ENCODE results near the gene TNIP2.

TNIP2 gene

DNA sequence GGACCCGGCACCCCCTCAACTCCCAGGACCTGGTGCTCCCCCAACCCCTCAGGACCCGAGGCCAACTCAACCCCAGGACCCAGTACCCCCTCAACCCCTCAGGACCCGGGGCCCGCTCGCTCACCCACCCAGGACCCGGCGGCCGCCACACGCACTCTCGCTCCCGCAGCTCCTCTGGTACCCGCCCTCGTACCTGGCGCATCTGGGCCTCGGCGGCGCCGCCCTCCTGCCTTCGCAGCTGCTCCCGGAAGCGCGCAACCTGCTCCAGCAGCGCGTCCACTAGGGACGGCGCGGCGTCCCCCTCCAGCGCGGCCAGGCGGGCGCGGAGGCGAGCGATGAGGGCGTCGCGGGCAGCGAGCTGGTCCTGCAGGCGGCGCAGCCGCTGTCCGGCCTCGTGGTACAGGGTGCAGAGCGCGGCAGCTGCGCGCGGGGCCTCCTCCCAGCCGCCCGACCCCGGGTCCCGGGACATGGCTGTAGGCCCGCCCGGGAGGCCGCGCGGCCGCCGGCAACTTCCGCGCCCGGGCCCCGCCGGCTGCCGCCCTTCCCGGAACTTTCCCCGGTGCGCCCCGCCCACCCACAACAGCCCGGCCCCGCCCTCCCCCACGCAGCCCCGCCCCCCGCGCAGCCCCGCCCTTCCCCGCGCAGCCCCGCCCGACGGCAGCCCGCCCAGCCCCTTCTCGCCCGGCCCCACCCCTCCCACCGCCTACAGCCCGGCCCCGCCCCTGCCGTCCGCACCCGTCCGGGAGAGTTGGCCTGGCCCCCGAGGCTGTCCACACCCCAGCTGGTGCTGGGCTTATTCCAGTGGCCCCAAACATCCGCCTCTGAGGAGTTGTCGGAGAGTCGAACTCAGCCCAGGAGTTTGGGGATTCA, at the start of gene TNIP2:
Gene TNIP2 (minus strand): TSS at position 516 of the 870 bp plus-strand sequence. CDS start 47 bp downstream, at position 469.
- peak in 50 of 58 donors; percentile 11 to 85 (median 66) for DNase-seq

GRCh38 chr4:2804973-2805501, 48.9 kb upstream of the TNIP2 start:
- no peak for DNase-seq

DNA sequence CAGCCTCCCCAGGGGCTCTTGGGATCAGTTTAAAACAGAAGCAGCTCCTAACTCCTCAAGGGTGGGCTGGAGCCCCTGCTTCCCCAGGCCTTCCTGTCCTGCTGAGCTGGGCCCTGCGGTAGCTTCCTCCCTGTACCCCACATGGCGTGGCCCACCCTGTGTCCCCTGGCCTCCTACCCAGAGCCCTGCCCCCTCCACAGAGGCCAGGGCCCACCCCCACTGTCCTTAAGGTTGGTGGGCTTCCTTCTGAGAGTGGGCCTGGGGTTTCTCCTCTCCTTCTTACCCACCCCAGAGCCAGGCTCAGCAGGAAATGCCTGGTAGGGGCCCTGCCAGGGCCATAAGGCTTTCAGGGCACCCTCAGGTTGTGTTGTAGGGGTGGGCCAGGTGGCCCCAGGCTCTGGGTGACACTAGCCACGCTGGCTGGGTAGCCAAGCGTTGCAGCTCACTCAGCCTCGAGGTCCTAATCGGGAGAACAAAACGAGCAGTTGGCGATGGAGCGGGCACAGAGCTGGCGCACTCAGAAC, 48.4 kb upstream of the TNIP2 start:
- no peak for DNase-seq

DNA sequence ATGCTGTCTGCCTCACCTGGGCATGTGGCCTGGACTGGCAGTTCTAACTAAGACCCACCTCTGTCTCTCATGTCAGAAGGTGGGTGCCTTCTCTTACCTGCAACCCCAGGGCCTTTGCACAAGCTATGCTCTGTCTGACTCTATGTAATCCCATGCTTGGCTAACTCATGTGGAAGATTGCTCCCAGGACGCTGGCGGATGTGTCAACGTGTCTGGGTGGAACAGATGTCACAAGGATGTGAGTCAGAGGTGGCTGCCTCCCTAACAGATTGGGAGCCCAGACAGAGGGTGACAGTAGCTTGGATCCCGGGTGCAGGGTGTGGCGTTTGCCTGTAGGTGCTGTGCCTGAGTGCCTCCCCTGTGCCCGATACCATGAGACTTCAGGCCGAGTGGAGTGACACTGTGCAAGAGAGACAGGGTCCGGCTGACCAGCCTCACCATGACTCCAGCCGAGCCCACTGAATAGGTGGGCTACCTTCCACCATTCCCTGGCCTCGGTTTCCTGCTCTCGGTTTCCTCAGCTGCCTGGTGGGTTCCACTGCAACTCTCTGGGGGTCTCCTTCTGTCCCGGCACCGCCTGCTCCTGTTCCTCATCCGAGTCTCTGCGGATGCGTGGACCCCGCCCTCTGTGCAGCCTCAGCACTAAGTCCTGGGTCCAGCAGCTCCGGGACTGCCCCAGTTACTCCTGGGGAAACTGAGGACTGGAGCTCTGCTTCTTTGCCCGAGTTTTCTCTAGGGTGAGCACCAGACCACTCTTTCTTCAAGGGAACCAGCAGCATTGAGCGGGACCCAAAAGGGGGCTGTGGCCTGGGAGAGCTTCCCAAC, 47.7 kb upstream of the TNIP2 start:
- DNase-seq = no peak

GRCh38 chr4:2802618-2803531, 46.7 kb upstream of the TNIP2 start:
- DNase-seq = no peak

DNA sequence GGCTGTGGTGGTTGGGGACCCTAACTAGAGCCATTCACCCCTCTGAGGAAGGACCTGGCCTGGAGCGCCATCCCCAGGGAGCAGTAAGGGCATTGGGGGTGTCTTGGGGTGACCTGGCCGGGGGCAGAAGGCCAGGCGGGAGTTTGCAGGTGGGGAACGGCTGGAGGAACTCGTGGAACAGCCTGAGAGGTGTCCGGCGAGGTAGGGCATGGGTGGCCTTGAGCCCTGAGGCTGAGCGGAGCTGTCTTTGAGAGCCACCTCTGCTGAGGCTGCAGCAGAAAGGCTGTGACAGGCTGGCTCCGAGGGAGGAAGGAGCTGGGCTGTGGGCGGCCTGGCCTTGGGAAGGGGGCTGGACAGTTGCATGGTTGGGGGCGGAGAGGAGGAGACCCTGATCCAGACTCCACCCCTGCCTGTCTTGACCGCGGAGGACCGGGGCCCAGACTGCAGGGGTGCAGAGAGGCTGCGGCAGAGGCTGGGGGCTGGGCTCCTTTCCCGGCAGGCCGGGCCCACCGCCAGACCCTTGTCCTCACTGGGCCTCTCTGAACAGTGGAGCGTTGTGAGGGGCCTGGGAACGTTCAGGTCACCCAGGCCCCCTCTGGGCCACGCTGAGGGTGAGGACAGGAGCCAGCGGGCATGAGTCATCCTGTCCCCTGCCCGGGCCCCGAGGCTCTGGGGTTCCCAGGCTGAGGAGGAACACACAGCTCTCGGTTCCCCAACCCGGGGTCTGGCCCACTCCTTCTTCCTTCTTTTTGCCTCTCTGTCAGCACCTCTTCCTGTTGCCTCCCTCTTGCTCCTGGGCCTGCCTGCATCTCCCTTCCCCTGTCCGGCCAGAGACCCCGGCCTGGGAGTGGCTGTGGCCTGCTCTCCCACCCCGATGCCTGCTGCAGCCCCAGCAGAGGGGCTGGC, 44.8 kb upstream of the TNIP2 start:
- DNase-seq = peak in 54 of 58 donors; percentile 27 to 93 (median 82)

GRCh38 chr4:2799971-2800690, 44.0 kb upstream of the TNIP2 start:
- peak in 5 of 58 donors; percentile 20 to 47 (median 36) for DNase-seq

GRCh38 chr4:2799224-2799911, 43.2 kb upstream of the TNIP2 start:
- DNase-seq = no peak

GRCh38 chr4:2798399-2799223, 42.5 kb upstream of the TNIP2 start:
- DNase-seq = peak in 26 of 58 donors; percentile 20 to 67 (median 42)

DNA sequence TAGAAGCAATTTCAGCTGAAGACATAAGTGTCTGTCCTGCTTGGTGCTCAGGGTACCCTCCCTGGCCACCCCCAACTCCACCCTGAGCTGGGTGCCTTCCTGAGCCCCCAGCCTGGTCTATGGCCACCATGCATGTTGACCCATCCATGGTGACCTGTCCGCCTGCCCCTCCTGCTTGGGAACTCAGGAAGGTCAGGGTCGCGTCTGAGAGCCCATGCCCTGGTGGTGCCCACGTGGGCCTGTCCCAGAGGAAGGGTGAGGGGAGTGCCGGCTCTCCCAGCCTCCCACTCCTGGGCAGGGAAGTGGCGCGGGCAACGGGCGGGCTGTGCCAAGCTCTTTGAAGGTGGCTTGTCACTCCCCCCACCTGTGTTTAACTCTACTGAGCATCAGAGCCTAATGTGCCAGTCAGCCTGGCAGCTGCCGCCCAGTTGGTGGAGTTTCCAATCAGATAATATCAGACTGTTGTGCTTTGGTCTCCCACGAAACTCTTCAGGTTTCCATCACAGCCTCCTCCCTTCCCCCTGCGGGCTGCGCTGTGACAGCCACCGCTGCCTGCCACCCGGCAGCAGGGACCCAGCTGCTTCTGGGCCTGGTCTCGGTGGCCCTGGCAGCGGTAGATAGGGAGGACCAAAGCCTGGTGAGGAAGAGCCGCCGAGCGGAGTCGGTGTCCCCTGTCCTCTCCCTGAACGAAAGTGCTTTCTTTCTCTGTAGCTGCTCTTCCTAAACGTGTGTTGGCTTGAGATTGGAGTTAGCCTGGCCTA, 41.6 kb upstream of the TNIP2 start:
- DNase-seq = no peak

DNA sequence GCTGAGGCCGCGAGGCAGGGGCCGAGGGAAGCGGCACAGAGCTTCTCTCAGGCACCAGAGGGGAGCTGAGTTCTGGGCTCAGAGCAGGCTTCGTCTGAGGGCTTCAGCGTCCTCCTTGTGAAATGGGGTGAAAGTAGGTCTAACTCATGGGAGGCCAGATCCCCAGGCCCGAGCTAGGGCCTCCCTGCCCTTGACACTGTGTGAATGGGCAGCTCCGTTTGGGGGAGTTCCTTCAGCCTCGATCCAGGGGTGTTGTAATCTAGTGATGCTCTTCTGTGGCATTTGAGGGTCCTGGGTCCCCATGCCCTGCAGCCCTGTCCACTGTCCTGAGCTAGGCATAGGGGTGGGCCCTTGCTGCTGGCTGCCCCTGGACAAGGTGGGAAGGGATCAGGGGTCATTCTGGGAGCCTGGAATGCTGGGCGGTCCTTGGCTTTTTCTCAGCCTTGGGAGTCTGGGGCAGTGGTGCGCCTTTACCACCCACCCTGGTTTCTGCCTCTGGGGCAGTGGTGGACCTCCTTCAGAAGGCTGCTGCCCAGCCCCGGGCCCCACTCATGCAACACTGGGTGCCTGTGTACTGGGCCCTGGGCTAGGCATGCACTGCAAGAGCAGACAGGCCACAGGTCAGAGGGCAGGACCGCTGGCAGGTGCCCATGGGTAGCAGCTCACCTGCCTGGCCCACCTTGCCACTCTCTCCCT, 40.9 kb upstream of the TNIP2 start:
- no peak for DNase-seq

DNA sequence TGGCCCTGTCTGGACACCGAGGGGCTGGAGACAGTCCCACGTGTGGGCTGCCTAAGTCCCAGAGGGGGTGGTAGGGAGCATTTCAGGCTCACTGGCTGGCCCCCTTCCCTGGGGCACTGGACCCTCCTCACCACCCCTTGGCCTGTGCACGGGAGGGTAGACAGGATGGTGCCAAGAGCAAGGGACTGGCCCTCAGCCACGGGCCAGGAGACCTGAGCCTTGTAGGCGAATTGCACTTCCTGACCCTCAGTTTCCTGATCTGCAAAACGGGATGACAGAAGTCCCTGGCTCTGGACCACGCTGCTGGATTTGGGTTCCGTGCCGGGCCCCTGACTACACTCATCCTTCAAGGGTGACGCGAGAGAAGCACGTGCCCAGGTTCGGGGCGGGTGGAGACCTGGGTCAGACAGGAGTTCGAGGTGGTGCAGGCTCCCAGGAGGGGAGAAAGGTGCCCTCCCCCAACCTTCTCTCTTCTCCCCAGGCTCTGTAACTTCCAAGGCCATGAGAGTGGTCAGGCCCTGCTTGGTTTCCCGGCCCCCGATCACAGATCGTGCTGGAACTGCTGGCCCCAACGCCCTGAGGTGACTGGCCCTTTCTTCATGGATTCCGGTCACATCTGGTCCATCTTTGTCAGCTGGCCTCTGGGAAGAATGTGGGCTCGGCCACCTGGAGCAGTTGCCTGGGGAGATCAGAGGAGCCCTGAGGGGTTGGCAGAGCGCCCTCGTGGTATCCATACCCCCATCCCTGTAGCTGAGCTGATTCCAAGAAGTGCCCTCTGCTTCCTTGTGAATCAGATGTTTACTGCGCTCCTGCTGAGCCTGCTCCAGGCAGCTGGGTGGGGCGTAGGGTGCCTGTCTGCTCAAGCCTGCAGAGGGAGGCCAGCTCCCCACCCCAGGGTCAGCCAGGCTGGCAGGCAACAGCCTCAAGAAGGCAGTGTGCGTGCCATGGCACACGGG, 40.0 kb upstream of the TNIP2 start:
- peak in 1 of 58 donors; percentile 38 for DNase-seq

GRCh38 chr4:2795300-2795892, 39.3 kb upstream of the TNIP2 start:
- no peak for DNase-seq

Data from anterior cingulate cortex (tissue), 58 donors.